AG09319 (cell line): Measurements from ENCODE around the gene LDHD.

Experiments used
- DNase-seq: peaks from one replicate; pipeline ENCODE4 v3.0.0-alpha.2; 2010; ENCODE audit warnings: low read depth; ENCODE audit errors: extremely low read depth
- CTCF ChIP-seq: IDR thresholded peaks from 2 replicates; pipeline ENCODE4 v1.5.1; 2011; ENCODE audit warnings: low read depth, mild to moderate bottlenecking, inconsistent platforms, low read length, moderate library complexity

The LDHD gene

GRCh38 chr16:75116081-75116910 lies at the start of gene LDHD:
LDHD (minus strand) TSS chr16:75116780; CDS start chr16:75116720, 60 bp downstream.
- DNase-seq = no peak
- TF ChIP-seq CTCF = no peak

GRCh38 chr16:75160386-75160785 lies 43.8 kb upstream of the LDHD start:
- DNase-seq = no peak
- no peak for TF ChIP-seq CTCF

GRCh38 chr16:75152635-75153034 lies 36.1 kb upstream of the LDHD start:
- DNase-seq = no peak
- TF ChIP-seq CTCF = no peak

GRCh38 chr16:75151798-75152197 lies 35.2 kb upstream of the LDHD start:
- no peak for TF ChIP-seq CTCF
- no peak for DNase-seq

- DNase-seq = peak; percentile 70
- TF ChIP-seq CTCF = no peak
Measured at GRCh38 chr16:75148311-75149195, 32.0 kb upstream of the LDHD start, which contains the start of gene ZFP1. ZFP1 (plus strand) TSS chr16:75148524; CDS start chr16:75152952, 4,428 bp downstream.

GRCh38 chr16:75147968-75148310 lies 31.4 kb upstream of the LDHD start:
- no peak for TF ChIP-seq CTCF

GRCh38 chr16:75143941-75144340 lies 27.4 kb upstream of the LDHD start:
- DNase-seq = no peak
- TF ChIP-seq CTCF = no peak

More at GRCh38 chr16:75147968-75148310, 31.4 kb upstream of the LDHD start:
- DNase-seq = no peak
